OCI-LY1 (cell line): ENCODE data around the gene LAMA1.

Experiments used
- H2AFZ ChIP-seq: fragments of 200-600 bp; sonication (generic), shearing (Covaris generic); 2 replicates; pipeline ENCODE4 v1.6.0; 2014; ENCODE audit warnings: antibody characterized with exemption, mild to moderate bottlenecking, low read length
- H3F3A ChIP-seq: fragments of 200-600 bp; sonication (generic), shearing (Covaris generic); 2 replicates; pipeline ENCODE4 v1.6.0; 2014; ENCODE audit warnings: mild to moderate bottlenecking, antibody characterized with exemption, low read length, moderate library complexity; ENCODE audit not compliant: insufficient read depth
- H3K27ac ChIP-seq: fragments of 200-600 bp; sonication (generic); 2 replicates; pipeline ENCODE4 v1.5.1; 2014; ENCODE audit warnings: low read length, mixed run types, mild to moderate bottlenecking, low read depth; ENCODE audit not compliant: poor library complexity, severe bottlenecking
- H3K27me3 ChIP-seq: fragments of 200-600 bp; sonication (generic); 2 replicates; pipeline ENCODE4 v1.6.0; 2014; ENCODE audit warnings: antibody characterized with exemption, mild to moderate bottlenecking, low read length, moderate library complexity; ENCODE audit not compliant: insufficient read depth
- H3K36me3 ChIP-seq: fragments of 200-600 bp; sonication (generic); 2 replicates; pipeline ENCODE4 v1.6.1; 2014; ENCODE audit warnings: mild to moderate bottlenecking, antibody characterized with exemption, low read length, moderate library complexity, mixed read lengths; ENCODE audit not compliant: insufficient read depth
- H3K4me1 ChIP-seq: fragments of 200-600 bp; sonication (generic); 2 replicates; pipeline ENCODE4 v1.5.1; 2014; ENCODE audit warnings: mild to moderate bottlenecking, low read length, moderate library complexity; ENCODE audit not compliant: insufficient read depth, severe bottlenecking
- H3K4me2 ChIP-seq: fragments of 200-600 bp; sonication (generic), shearing (Covaris generic); 2 replicates; pipeline ENCODE4 v1.6.1; 2014; ENCODE audit warnings: low read length
- H3K4me3 ChIP-seq: fragments of 200-600 bp; sonication (generic); 2 replicates; pipeline ENCODE4 v1.5.1; 2014; ENCODE audit warnings: low read length, low read depth, mild to moderate bottlenecking, mixed read lengths; ENCODE audit not compliant: poor library complexity, severe bottlenecking
- H3K79me2 ChIP-seq: fragments of 200-600 bp; shearing (Covaris generic); 2 replicates; pipeline ENCODE4 v1.6.1; 2016; ENCODE audit warnings: mixed run types, low read length, mixed read lengths; ENCODE audit not compliant: insufficient read depth
- H3K9ac ChIP-seq: fragments of 200-600 bp; sonication (generic), shearing (Covaris generic); 2 replicates; pipeline ENCODE4 v1.6.1; 2014; ENCODE audit warnings: mild to moderate bottlenecking, low read length, mixed read lengths
- H3K9me2 ChIP-seq: fragments of 200-600 bp; sonication (generic), shearing (Covaris generic); 2 replicates; pipeline ENCODE4 v1.6.1; 2014; ENCODE audit warnings: low read depth, mild to moderate bottlenecking, low read length, mixed read lengths
- H3K9me3 ChIP-seq: fragments of 200-600 bp; shearing (Covaris generic); 2 replicates; pipeline ENCODE4 v1.6.1; 2014; ENCODE audit warnings: low read length, mixed read lengths
- H4K20me1 ChIP-seq: fragments of 200-600 bp; sonication (generic), shearing (Covaris generic); 2 replicates; pipeline ENCODE4 v1.6.0; 2016; ENCODE audit warnings: mild to moderate bottlenecking, low read length; ENCODE audit not compliant: insufficient read depth
- EZH2 ChIP-seq: fragments of 200-600 bp; sonication (generic), shearing (Covaris generic); IDR thresholded peaks from 2 replicates; pipeline ENCODE4 v1.8.0; 2017; ENCODE audit warnings: borderline replicate concordance, mixed run types, mild to moderate bottlenecking, antibody characterized with exemption, low read length, moderate library complexity, mixed read lengths
- TF ChIP-seq, protein P1 (sequence below): fragments of 200-600 bp; sonication (generic), shearing (Covaris generic); IDR thresholded peaks from 2 replicates; pipeline ENCODE4 v1.5.1; 2017; ENCODE audit warnings: mild to moderate bottlenecking, antibody characterized with exemption, low read length, moderate library complexity, mixed read lengths

The LAMA1 gene

DNA sequence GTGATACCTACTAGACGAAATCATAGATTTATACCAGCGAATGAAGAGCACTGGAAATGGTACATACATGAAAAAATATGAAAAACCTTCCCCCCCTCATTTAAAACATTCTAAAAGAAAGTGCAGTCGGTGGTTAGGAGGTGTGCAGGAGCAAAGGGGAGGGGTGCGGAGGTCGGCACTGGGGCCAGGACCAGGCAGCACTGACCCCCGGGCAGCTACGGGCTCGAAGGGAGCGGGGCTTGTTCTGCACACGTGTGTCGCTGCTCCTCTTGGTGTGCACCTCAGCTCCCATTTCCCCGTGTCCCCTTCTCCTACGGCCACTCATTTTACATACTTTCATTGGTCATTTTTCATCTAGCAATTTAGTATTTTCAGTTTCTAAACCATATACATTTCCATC lies 89.0 kb downstream of the LAMA1 start:
- no peak for TF ChIP-seq EZH2
- TF ChIP-seq, protein P1, sequence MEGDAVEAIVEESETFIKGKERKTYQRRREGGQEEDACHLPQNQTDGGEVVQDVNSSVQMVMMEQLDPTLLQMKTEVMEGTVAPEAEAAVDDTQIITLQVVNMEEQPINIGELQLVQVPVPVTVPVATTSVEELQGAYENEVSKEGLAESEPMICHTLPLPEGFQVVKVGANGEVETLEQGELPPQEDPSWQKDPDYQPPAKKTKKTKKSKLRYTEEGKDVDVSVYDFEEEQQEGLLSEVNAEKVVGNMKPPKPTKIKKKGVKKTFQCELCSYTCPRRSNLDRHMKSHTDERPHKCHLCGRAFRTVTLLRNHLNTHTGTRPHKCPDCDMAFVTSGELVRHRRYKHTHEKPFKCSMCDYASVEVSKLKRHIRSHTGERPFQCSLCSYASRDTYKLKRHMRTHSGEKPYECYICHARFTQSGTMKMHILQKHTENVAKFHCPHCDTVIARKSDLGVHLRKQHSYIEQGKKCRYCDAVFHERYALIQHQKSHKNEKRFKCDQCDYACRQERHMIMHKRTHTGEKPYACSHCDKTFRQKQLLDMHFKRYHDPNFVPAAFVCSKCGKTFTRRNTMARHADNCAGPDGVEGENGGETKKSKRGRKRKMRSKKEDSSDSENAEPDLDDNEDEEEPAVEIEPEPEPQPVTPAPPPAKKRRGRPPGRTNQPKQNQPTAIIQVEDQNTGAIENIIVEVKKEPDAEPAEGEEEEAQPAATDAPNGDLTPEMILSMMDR, result no peak
- H3K27ac ChIP-seq, result no peak overlapping the region

GRCh38 chr18:7025194-7025593 lies 92.4 kb downstream of the LAMA1 start:
- H3F3A ChIP-seq, result no peaks in the 10 kb centered on the region
- H3K79me2 ChIP-seq, result no peaks in the 10 kb centered on the region
- H3K27ac ChIP-seq, result no peak overlapping the region
- no peaks in the 10 kb centered on the region for H3K36me3 ChIP-seq
- H2AFZ ChIP-seq, result no peak overlapping the region
- no peak overlapping the region for H3K9ac ChIP-seq
- no peaks in the 10 kb centered on the region for H4K20me1 ChIP-seq
- H3K9me2 ChIP-seq, result no peaks in the 10 kb centered on the region
- H3K9me3 ChIP-seq, result no peaks in the 10 kb centered on the region
- no peak overlapping the region for H3K4me2 ChIP-seq
- H3K4me1 ChIP-seq, result no peaks in the 10 kb centered on the region
- H3K4me3 ChIP-seq, result no peak overlapping the region
- TF ChIP-seq, protein P1, result no peak
- no peak for TF ChIP-seq EZH2
- no peaks in the 10 kb centered on the region; the same call in none of the 2 replicates for H3K27me3 ChIP-seq

More for the DNA sequence above, 89.0 kb downstream of the LAMA1 start:
- Histone ChIP-seq H3K9me3 (no peaks in the 10 kb centered on the region), H3K79me2 (no peaks in the 10 kb centered on the region), H3K27me3 (no peaks in the 10 kb centered on the region; the same call in 1 of the 2 replicates), H3F3A (no peaks in the 10 kb centered on the region), H3K4me2 (no peak overlapping the region), H3K9me2 (no peaks in the 10 kb centered on the region), H2AFZ (no peak overlapping the region), H3K36me3 (no peaks in the 10 kb centered on the region), H3K4me3 (no peak overlapping the region), H3K4me1 (no peaks in the 10 kb centered on the region), H3K9ac (no peak overlapping the region), H4K20me1 (no peaks in the 10 kb centered on the region)

DNA sequence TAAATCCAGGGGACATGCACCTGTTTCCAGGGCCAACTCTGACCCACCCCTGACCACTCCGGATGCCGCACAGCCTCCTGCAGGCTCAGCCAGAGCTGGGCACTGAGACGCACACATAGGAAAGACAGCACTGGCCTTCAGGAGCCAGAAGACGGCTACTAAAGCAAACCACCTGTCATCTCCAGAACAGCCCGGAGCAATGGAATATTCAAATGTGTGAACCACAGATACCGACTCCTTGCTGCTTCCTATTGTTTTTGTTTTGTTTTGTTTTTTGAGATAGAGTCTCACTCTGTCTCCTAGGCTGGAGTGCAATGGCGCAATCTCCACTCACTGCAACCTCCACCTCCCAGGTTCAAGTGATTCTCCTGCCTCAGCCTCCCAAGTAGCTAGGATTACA lies 94.0 kb downstream of the LAMA1 start:
- H3K9me3 ChIP-seq, result no peaks in the 10 kb centered on the region
- H3K36me3 ChIP-seq, result no peaks in the 10 kb centered on the region
- H3K27me3 ChIP-seq, result no peaks in the 10 kb centered on the region; the same call in none of the 2 replicates
- no peaks in the 10 kb centered on the region for H3K4me1 ChIP-seq
- no peaks in the 10 kb centered on the region for H3K79me2 ChIP-seq
- no peak overlapping the region for H3K9ac ChIP-seq
- H3K27ac ChIP-seq, result no peak overlapping the region
- no peaks in the 10 kb centered on the region for H3F3A ChIP-seq
- no peak overlapping the region for H3K4me3 ChIP-seq
- H3K4me2 ChIP-seq, result no peak overlapping the region
- H4K20me1 ChIP-seq, result no peaks in the 10 kb centered on the region
- no peak for TF ChIP-seq EZH2
- TF ChIP-seq, protein P1, result no peak
- H2AFZ ChIP-seq, result no peak overlapping the region
- no peaks in the 10 kb centered on the region for H3K9me2 ChIP-seq
